H1 (cell line): ENCODE measurements around the gene MPLKIP.

ENCODE experiments used
- CHD2 ChIP-seq: IDR thresholded peaks from 2 replicates; pipeline ENCODE4 v1.6.1; 2012; ENCODE audit warnings: low read length, improper control_type of control experiment
- EP300 ChIP-seq, 2 experiments: IDR thresholded peaks; 1 replicate in 1 of 2; 2 replicates in 1 of 2; pipeline ENCODE4 v1.6.1; 2011 to 2012; ENCODE audit warnings: low read depth in 2 of 2, low read length in 2 of 2, mild to moderate bottlenecking in 2 of 2, borderline replicate concordance in 1 of 2, inconsistent platforms in 1 of 2, moderate library complexity in 1 of 2
- POLR2A ChIP-seq, 2 experiments: IDR thresholded peaks; 1 replicate in 1 of 2; 2 replicates in 1 of 2; pipeline ENCODE4 v1.6.1; 2011; ENCODE audit warnings: low read depth in 2 of 2, low read length in 2 of 2, mild to moderate bottlenecking in 2 of 2; ENCODE audit errors: control extremely low read depth in 1 of 2
- TF ChIP-seq, protein P1 (sequence below), 3 experiments: IDR thresholded peaks; 1 replicate in 2 of 3; 2 replicates in 1 of 3; pipeline versions ENCODE4 v1.5.1 to v1.6.1; 2011; ENCODE audit warnings: low read length in 3 of 3, mild to moderate bottlenecking in 3 of 3, inconsistent platforms in 2 of 3, low read depth in 1 of 3, moderate library complexity in 1 of 3; ENCODE audit not compliant: insufficient read depth in 1 of 3; ENCODE audit errors: control extremely low read depth in 1 of 3

DNA sequence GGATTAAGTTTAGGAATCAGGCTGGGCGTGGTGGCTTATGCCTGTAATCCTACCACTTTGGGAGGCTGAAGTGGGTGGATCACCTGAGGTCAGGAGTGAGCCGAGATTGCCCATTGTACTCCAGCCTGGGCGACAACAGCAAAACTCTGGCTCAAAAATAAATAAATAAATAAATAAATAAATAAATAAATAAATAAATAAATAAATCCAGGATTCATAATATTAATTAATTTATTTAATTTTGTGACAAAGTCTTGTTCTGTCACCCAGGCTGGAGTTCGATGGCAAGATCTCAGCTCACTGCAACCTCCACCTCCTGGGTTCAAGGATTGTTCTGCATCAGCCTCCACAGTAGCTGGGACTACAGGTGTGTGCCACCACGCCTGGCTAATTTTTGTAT, 4.6 kb upstream of the MPLKIP start:
- TF ChIP-seq, protein P1, sequence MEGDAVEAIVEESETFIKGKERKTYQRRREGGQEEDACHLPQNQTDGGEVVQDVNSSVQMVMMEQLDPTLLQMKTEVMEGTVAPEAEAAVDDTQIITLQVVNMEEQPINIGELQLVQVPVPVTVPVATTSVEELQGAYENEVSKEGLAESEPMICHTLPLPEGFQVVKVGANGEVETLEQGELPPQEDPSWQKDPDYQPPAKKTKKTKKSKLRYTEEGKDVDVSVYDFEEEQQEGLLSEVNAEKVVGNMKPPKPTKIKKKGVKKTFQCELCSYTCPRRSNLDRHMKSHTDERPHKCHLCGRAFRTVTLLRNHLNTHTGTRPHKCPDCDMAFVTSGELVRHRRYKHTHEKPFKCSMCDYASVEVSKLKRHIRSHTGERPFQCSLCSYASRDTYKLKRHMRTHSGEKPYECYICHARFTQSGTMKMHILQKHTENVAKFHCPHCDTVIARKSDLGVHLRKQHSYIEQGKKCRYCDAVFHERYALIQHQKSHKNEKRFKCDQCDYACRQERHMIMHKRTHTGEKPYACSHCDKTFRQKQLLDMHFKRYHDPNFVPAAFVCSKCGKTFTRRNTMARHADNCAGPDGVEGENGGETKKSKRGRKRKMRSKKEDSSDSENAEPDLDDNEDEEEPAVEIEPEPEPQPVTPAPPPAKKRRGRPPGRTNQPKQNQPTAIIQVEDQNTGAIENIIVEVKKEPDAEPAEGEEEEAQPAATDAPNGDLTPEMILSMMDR (IDR thresholded peaks at IDR 0.05; ENCODE audit: control extremely low read depth in 1 of 3, insufficient read depth in 1 of 3, low read depth in 1 of 3, low read length in 3 of 3): no peak
- TF ChIP-seq CHD2 (no peak), EP300 (IDR thresholded peaks at IDR 0.05; ENCODE audit: borderline replicate concordance in 1 of 2, low read depth in 2 of 2, low read length in 2 of 2) (no peak), POLR2A (IDR thresholded peaks at IDR 0.05; ENCODE audit: control extremely low read depth in 1 of 2, low read depth in 2 of 2, low read length in 2 of 2) (no peak)
